GM10266 (cell line): Measurements from ENCODE around the gene SYT1.
A peak's percentile ranks its signal among the peaks of the same experiment; 100 is the strongest.

Source experiments
- DNase-seq: peaks from one replicate; pipeline ENCODE4 v3.0.0; 2012; ENCODE audit errors: extremely low spot score
- CTCF ChIP-seq: IDR thresholded peaks from 2 replicates; pipeline ENCODE4 v1.5.1; 2012; ENCODE audit warnings: mild to moderate bottlenecking, low read depth; ENCODE audit not compliant: control insufficient read depth, insufficient read depth; ENCODE audit errors: missing control alignments

Gene SYT1

GRCh38 chr12:79001404-79001803 is 136.8 kb downstream of the SYT1 start:
- DNase-seq = no peak
- no peak for TF ChIP-seq CTCF

- no peak for DNase-seq
- TF ChIP-seq CTCF = peak; percentile 7
Measured at GRCh38 chr12:79006306-79006705, 141.7 kb downstream of the SYT1 start.

GRCh38 chr12:79008591-79008990 is 144.0 kb downstream of the SYT1 start:
- no peak for TF ChIP-seq CTCF
- DNase-seq = no peak

GRCh38 chr12:79012636-79013035 is 148.1 kb downstream of the SYT1 start:
- DNase-seq = no peak
- no peak for TF ChIP-seq CTCF

- no peak for DNase-seq
- TF ChIP-seq CTCF = no peak
Measured at GRCh38 chr12:79016181-79016580, 151.6 kb downstream of the SYT1 start.

GRCh38 chr12:79019672-79020071 is 155.1 kb downstream of the SYT1 start:
- no peak for TF ChIP-seq CTCF
- no peak for DNase-seq

GRCh38 chr12:79020106-79020505 is 155.5 kb downstream of the SYT1 start:
- no peak for DNase-seq

More at GRCh38 chr12:79020106-79020505, 155.5 kb downstream of the SYT1 start:
- TF ChIP-seq CTCF = no peak
